ENCODE data around the gene ABHD16B.

The ABHD16B gene

GRCh38 chr20:63895952-63896263 is 34.6 kb downstream of the ABHD16B start:
- no peak for DNase-seq

DNA sequence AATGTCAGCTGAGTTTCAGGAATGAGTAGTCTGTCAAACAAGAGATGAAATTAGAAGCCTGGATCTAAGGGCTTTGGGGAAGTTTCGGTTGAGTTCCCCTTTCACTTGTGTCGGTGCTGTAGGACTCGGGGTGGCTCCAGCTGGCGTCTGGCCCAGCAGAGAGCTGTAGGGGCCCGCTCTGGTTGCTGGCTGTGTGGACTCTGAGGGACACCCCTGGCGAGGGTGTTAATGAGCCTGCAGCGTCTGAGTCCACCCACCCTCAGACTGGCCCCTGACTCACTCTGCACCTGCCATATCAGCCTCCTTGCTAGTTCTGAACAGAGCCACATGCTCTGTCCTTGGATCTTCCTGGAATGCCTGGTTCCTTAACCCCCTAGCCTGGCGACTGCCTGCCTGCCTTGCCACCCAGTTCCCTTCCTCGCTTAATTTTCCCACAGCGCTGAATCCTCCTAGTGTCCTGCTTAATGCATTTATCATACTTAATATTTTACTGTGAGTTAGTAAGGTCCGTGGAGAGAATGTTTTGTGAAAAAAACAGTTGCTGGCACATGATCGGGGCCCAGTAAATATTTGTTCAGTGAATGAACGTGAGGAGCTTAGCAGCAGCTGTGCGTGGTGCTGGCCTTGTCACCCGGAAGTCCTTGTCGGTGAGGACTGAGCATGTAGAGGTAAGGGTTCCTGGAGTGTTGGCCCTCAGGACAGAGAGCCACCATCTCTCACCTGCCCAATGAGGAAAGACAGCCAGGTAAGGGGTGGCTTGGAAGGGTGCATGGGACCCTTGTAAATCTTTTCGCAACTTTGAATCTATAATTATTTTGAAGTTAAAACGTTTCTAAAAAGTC is 35.2 kb downstream of the ABHD16B start:
- no peak for DNase-seq

DNA sequence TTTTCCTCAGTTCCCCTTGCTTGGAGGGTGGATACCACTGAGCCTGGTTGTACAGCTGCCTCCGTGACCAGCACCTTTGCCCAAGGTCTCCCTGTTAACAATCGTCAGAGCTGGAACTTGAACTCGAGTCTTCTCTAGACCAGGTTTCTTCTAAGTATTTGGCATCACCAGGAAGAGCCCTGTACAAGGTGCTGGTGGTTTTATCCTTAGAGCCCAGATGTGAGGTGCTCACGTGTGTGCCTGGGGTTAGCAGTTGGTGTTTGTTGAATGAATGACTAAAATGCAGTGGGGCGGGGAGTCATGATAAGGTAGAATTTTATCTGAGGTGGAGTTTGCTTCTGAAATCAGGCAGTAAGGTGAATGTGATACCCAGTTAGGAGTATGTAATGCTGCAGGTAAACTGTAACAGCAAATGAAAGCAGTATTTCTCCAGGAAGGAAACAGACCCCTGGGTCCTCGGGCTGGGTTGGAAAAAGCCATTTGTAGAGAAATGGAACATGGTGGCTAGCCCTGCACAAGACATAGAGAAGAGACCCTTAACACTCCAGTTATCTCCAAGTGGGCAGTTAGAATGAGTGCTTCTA is 36.8 kb downstream of the ABHD16B start:
- DNase-seq = no peak

- no peak for DNase-seq
Measured at GRCh38 chr20:63898882-63899558, 37.7 kb downstream of the ABHD16B start.

DNA sequence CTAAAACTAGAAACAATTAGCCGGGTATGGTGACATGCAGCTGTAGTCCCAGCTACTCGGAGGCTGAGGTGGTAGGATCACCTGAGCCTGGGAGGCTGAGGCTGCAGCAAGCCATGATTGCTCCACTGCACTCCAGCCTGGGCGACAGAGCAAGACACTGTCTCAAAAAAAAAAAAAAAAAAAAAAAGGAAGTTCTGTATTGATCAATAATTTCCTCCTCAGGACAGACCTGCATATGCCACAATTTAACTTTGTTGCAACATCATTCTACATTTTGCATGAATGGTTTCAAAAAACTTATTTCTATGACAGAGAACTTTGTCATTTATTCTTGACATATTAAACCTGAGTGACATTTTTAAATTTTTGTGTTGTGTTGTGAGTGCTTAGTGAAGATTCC is 39.1 kb downstream of the ABHD16B start:
- no peak for DNase-seq

GRCh38 chr20:63903796-63904561 is 42.7 kb downstream of the ABHD16B start:
- DNase-seq = no peak

GRCh38 chr20:63908008-63908682 is 46.8 kb downstream of the ABHD16B start:
- no peak for DNase-seq

DNA sequence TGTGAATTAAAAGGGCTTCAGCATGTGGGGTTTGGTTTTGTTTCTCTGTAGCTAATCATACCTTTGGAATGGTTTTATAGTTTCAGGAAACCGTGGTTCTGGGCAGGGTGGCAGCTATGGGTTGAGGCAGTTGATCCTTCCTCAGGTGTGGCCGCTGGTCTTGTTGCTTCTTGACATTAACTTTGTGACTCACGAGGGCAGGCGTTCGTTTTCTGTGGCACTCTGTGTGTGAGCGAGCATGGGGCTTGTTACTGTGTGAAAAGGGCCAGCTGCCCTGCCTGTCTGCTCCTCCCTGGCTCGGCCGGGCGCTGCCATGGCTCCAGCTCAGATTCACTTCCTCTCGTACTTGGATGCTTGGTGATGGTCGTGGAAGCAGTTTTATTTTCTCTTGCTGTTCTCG is 49.9 kb downstream of the ABHD16B start:
- no peak for DNase-seq
